Measurements from ENCODE around the gene BCL6B. TPM values are rescaled to one million over a fixed set of nuclear protein-coding genes. Genes with fewer than 3 reads are reported as not detected.

The BCL6B gene
- total RNA-seq, 1 donor: 0.45 TPM

DNA sequence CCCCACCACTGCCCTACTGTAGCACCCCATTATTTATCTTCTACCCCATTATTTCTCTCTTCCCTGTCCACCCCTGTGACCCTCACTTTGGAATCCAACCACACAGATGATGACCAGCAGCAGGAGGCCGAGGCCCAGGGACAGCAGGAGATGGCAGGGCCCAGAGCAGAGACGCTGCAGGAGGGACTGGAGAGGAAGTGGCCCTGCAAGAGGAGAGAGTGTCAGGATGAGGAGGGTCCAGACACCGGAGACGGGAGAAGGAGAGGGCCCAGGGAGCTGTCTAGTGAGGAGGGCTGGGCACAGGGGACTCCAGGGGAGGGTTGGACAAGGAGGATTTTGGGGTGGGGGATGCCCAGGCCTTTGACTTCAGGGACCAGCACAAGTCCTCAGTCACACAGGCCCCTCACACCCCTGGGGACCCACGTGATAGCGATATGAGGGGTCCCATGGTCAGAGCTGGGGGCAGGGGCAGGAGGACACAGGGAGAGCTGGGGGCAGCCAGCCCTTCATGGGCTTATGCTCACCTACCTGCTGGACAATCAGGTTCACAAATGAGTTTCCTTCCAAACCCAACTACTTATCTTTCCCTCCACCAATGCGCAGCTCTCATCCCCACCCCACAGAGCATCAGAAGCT, 55.2 kb downstream of the BCL6B start:
- no peak for DNase-seq (ENCODE audit: low read depth)
- TF ChIP-seq, protein P1, sequence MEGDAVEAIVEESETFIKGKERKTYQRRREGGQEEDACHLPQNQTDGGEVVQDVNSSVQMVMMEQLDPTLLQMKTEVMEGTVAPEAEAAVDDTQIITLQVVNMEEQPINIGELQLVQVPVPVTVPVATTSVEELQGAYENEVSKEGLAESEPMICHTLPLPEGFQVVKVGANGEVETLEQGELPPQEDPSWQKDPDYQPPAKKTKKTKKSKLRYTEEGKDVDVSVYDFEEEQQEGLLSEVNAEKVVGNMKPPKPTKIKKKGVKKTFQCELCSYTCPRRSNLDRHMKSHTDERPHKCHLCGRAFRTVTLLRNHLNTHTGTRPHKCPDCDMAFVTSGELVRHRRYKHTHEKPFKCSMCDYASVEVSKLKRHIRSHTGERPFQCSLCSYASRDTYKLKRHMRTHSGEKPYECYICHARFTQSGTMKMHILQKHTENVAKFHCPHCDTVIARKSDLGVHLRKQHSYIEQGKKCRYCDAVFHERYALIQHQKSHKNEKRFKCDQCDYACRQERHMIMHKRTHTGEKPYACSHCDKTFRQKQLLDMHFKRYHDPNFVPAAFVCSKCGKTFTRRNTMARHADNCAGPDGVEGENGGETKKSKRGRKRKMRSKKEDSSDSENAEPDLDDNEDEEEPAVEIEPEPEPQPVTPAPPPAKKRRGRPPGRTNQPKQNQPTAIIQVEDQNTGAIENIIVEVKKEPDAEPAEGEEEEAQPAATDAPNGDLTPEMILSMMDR (IDR thresholded peaks at IDR 0.05; ENCODE audit: insufficient read depth, low read length): no peak

DNA sequence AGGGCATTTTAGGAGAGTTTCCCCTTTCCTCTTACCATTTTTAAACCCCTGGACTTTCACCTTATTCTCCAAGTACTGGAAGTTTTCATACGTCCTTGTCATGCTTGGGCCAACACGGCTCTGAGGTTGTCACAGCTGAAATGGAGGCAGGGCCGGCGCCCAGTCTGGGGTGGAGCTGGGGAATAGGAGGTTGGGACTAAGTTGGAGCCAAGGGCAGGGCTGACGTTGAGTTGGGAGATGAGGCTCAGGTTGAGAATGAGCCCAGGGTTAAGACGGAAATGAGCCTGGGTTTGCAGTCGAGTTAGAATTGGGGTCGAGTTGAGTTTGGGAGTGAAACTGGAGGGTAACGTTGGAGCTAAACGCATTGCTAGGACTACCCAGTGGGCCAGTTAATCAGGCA, 55.9 kb downstream of the BCL6B start:
- TF ChIP-seq, protein P1 (IDR thresholded peaks at IDR 0.05; ENCODE audit: insufficient read depth, low read length): no peak
- no peak overlapping the region for H3K4me3 ChIP-seq (ENCODE audit: low read depth, low read length)
- no peak for DNase-seq (ENCODE audit: low read depth)

More for the DNA sequence above, 55.2 kb downstream of the BCL6B start:
- H3K4me3 ChIP-seq (ENCODE audit: low read depth, low read length): no peak overlapping the region

Small RNA genes lying within 50 kb of the gene (small RNA-seq; reads per million reads assigned to genes)
- gene AC120057.1: not detected

Other genes with a start within 250 kb of the BCL6B start
- 0.09 and 0.57 TPM in 2 replicates for gene FBXO39, start 246.8 kb upstream of the BCL6B start, total RNA-seq (ENCODE audit: low replicate concordance)
- not detected in 2 replicates for gene TEKT1, start 191.3 kb upstream of the BCL6B start, total RNA-seq (ENCODE audit: low replicate concordance)
- gene ALOX12, start 27.0 kb upstream of the BCL6B start, total RNA-seq (ENCODE audit: low replicate concordance): 0.65 TPM in 1 of 2 replicates, not detected in the other
- 9.3 and 90.7 TPM in 2 replicates for gene RNASEK, start 10.4 kb upstream of the BCL6B start, total RNA-seq (ENCODE audit: low replicate concordance)
- 0.72 and 3.1 TPM in 2 replicates for gene SLC16A13, start 13.0 kb downstream of the BCL6B start, total RNA-seq (ENCODE audit: low replicate concordance)
- 0.27 and 2.4 TPM in 2 replicates for gene SLC16A11, start 21.0 kb downstream of the BCL6B start, total RNA-seq (ENCODE audit: low replicate concordance)
- not detected in 2 replicates for gene CLEC10A, start 57.2 kb downstream of the BCL6B start, total RNA-seq (ENCODE audit: low replicate concordance)
- not detected in 2 replicates for gene ASGR2, start 91.8 kb downstream of the BCL6B start, total RNA-seq (ENCODE audit: low replicate concordance)
- 0.09 and 2.8 TPM in 2 replicates for gene ASGR1, start 156.3 kb downstream of the BCL6B start, total RNA-seq (ENCODE audit: low replicate concordance)
- gene DLG4, start 196.8 kb downstream of the BCL6B start, total RNA-seq (ENCODE audit: low replicate concordance): 2.9 and 11.9 TPM in 2 replicates
- gene ACADVL, start 196.9 kb downstream of the BCL6B start, total RNA-seq (ENCODE audit: low replicate concordance): 136 and 210 TPM in 2 replicates
- 67.7 and 102 TPM in 2 replicates for gene DVL2, start 211.5 kb downstream of the BCL6B start, total RNA-seq (ENCODE audit: low replicate concordance)
- 26.7 and 40.3 TPM in 2 replicates for gene PHF23, start 216.4 kb downstream of the BCL6B start, total RNA-seq (ENCODE audit: low replicate concordance)
- gene GABARAP, start 219.4 kb downstream of the BCL6B start, total RNA-seq (ENCODE audit: low replicate concordance): 293 and 420 TPM in 2 replicates
- gene CTDNEP1, start 228.7 kb downstream of the BCL6B start, total RNA-seq (ENCODE audit: low replicate concordance): 15.3 and 41.2 TPM in 2 replicates
- 31.6 and 35.6 TPM in 2 replicates for gene ELP5, start 229.2 kb downstream of the BCL6B start, total RNA-seq (ENCODE audit: low replicate concordance)
- 3.0 TPM in 1 of 2 replicates, not detected in the other for gene CLDN7, start 239.4 kb downstream of the BCL6B start, total RNA-seq (ENCODE audit: low replicate concordance)